Measurements from ENCODE around the gene PHF12.

Gene PHF12

GRCh38 chr17:28900986-28901726 lies 50.2 kb downstream of the PHF12 start:
- DNase-seq, result no peak

DNA sequence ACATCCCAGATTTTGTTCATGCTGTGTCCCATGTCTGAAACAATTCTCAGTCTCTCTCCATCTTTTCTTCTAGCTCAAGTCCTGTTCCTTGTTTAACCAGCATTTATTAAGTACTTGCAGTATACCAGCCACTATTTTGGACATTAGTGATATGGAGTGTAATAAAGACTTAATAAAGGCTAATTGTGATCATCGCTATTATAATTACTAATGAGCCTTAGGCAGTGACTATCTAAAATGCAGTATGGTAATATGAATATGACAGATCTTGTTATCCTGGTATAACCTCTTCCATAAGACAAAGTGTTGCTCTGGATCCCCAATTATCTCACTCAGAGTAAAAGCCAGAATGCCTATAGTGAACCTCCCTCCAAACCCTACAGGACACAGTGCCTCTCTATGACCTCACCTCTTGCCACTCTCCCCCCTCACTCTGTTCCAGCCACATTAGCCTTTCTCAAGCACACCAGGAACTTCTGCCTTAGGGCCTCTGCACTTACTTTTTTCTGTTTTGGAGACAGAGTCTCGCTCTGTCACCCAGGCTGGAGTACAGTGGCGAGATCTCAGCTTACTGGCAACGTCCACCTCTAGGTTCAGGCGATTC lies 52.0 kb downstream of the PHF12 start:
- DNase-seq, result no peak

GRCh38 chr17:28898527-28898955 lies 52.8 kb downstream of the PHF12 start:
- no peak for DNase-seq

- DNase-seq, result no peak
Observed at GRCh38 chr17:28897769-28898526, 53.4 kb downstream of the PHF12 start.

- peak; percentile 68 for DNase-seq
Observed at GRCh38 chr17:28896884-28897768, 54.2 kb downstream of the PHF12 start, which contains the start of gene FLOT2. FLOT2 (minus strand) TSS chr17:28897733; CDS start chr17:28897574, 159 bp downstream.

DNA sequence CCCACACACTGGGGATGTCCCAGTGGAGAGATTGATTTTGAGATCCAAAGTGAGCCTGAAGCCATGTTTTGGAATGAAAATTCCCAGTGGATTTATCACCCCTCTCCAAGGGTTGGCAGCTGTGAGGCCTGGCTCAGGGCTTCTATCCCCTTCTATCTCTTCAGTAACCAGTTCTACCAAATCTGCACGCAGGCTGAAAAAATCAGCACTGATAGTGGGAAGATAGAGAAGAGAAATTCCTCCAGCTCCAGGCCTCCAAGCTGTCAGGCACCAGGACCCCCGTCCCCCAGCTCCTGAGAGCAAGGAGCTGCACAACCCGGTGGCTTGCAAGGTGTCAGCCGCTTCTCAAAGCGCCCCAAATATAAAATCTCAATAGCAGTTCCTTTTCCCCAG lies 54.8 kb downstream of the PHF12 start:
- DNase-seq, result no peak

- no peak for DNase-seq
Observed at GRCh38 chr17:28895794-28896447, 55.4 kb downstream of the PHF12 start.

DNA sequence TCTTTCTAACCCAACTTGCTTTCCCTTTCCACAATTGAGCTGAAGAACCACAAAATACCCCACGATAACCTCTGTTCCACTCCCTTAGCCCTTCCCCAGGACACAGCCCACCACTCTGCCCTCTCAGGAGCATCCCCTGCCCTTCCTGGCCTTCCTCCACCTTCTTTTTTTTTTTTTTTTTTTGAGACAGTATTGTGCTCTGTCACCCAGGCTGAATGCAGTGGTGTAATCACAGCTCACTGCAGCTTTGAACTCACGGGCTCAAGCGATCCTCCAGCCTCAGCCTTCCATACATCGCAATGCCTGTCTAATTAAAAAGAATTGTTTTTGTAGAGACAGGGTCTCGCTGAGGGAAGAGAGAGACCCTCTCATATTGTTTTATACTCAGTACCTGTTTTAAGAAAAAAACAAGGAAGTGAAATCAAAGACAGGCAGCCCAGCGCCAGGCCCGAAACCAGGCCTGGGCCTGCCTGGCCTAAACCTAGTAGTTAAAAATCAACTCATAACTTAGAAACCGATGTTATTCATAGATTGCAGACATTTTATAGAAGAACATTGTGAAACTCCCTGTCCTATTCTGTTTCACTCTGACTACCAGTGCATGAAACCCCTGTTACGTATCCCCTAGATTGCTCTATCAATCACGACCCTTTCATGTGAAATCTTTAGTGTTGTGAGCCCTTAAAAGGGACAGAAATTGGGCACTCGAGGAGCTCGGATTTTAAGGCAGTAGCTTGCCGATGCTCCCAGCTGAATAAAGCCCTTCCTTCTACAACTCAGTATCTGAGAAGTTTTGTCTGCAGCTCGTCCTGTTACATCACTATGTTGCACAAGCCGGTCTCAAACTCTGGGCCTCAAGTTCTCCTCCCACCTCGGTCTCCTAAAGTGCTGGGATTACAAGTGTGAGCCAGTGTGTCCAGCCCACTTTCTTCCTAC lies 57.8 kb downstream of the PHF12 start:
- DNase-seq, result peak; percentile 24

DNA sequence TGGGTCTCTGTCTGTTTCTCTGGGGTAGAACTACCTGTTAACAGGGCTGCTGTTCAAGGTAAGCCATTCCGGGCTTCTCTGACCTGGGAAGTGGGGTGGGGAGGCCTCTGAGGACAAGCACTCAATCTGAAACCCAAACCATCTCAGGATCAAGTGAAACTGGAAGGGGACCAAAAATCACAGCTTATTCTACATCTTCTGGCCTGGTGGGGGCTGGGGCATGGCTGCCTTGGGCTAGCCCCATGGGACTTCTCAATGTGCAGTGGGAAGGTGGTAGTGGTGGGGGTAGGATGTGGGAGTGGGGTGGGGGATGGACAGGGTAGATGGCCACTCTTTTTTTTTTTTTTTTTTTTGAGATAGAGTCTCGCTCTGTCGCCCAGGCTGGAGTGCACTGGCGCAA lies 59.3 kb downstream of the PHF12 start:
- DNase-seq, result no peak

DNA sequence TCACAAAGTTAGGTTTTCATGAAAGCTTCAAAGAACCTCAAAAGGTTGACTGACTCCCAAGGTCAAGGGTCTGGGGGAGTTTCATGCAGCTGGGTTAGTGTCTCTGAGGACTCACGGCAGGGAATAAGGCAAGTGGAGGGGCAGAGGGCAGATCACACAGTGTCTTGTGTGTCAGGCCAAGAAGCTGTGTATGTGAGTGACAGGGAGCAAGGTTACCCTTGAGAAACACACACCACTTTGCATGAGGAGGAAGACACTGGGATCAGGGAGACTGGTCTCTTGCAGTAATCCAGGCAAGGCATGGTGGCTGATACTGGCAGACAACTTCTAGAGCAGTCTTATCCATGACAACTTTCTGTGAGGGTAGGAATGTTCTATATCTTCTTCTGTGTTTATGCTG lies 60.1 kb downstream of the PHF12 start:
- DNase-seq, result no peak

GRCh38 chr17:28889996-28890395 lies 61.3 kb downstream of the PHF12 start:
- DNase-seq, result no peak

GRCh38 chr17:28888832-28889231 lies 62.5 kb downstream of the PHF12 start:
- DNase-seq, result no peak

DNA sequence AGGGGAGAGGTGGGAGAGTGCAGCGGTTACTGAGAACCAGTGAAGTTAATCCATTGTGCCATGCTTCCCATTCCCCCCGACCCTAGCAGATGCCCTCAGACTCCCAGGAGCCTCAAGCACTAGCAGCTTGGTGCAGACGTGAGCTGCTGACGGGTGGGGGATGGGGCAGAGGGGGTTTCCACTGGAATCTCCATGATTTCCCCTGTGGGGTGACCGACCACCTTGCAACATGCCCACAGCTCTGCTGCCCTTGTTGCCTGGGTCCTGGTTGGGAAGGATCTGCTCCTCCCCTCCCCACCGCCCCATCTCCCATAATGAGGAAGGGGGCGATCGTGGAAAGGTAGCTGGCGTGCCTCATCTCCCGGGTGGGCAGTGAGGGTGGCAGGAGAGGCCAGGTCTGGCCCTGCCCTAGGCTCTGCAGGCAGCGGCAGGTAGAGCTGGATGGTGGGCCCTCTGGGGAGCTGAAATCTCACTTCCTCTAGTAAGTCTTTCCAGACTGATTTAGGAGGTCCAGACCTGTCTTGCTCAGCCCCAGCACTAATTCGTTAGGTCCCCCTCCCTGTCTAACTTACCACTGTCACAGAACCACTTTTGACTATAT lies 63.3 kb downstream of the PHF12 start:
- DNase-seq, result no peak

DNA sequence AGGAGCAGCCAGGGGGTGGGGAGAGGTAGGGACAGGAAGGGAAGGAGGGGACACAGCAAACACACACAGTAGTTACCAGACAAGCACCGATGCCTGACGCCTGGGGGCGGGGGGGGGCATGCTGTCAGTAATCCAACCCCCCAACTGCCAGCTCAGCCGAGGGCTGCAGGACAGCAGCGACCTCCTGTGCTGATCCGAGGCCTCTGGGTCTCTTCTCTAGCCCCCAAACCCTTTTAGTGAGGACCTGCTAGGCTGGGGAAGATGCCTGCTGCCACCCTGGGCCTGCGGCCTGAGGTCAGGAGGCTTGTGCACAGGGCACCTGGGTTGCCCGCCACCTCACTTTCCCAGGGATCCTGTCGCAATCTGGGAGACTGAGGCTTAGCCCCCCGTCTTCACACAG lies 65.4 kb downstream of the PHF12 start:
- DNase-seq, result no peak

- no peak for DNase-seq
Observed at GRCh38 chr17:28885363-28885762, 66.0 kb downstream of the PHF12 start.

DNA sequence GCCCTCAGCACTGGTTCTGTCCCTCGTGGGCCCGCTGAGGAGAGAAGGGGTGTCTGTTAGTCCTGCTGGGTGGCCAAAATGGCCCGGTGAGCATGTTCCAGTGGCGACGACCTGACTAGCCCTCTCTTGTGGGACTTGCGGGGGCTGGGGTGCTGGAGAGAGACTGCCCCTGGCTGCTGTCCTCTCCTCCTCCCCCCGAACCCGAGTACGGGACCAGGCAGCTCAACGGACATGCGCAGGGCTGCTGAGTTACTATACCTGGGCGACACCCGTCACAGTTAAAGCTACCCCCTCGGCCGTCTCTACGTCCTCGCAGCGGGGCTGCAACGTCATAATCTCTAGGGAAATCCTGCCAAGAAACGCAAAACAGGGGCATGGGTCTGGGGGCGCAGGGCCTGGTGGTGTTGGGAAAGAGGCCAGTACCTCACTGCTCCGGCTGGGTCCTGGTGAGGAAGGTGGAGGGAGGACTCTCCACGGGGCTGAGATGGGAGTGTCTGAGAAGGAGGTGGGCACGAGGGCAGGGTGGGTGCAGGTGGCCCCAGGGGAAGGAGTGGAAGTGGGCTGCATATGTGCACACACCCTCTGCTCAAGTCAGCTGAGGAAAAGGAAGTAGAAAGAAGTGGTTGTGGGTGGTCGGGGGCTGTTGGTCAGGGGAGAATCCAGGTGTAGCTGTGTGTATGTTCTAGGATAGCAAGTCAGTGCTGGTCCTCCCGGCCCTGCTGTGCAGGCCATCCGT lies 67.2 kb downstream of the PHF12 start:
- DNase-seq, result no peak

- no peak for DNase-seq
Observed at GRCh38 chr17:28882154-28882895, 69.0 kb downstream of the PHF12 start.

DNA sequence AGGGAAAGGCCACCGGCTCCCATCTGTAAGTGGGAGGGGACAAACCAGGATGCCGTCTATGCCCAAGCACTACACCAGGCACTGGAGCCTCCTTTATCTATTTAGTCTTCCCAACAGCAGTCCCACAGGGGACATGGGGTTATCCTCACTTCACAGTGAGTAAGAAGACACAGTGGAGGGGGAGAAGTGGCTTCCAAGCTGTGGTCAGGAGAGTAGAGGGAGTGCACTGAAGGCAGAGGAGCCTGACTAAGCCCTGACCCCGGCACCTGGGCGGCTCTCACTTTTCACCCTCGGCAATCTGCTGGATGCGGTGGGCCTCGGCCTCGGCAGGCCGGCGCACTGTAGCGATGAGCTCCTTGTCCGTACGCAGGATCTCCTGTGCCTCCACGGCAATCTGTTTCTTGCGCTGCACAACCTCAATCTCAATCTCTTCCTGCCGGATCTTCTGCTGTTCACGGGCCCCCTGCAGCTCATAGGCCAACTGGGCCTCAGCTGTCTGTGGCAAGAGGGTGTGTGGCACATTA lies 69.7 kb downstream of the PHF12 start:
- no peak for DNase-seq

- no peak for DNase-seq
Observed at GRCh38 chr17:28880572-28880945, 70.8 kb downstream of the PHF12 start.

Measured in CD4-positive, alpha-beta T cell treated with Interleukin-12 subunit alpha and Interleukin-12 subunit beta, for 1 hour (primary cell).